GM19395 (cell line): ENCODE data around the gene PRKAR2A.
A peak's percentile ranks its signal among the peaks of the same experiment; 100 is the strongest.

Experiments used
- ATAC-seq: cut with Tn5 transposase; IDR thresholded peaks from one replicate; pipeline ENCODE4 v1.9.1; 2021; ENCODE audit warnings: mild to moderate bottlenecking, moderate library complexity; ENCODE audit not compliant: unreplicated experiment

The PRKAR2A gene

DNA sequence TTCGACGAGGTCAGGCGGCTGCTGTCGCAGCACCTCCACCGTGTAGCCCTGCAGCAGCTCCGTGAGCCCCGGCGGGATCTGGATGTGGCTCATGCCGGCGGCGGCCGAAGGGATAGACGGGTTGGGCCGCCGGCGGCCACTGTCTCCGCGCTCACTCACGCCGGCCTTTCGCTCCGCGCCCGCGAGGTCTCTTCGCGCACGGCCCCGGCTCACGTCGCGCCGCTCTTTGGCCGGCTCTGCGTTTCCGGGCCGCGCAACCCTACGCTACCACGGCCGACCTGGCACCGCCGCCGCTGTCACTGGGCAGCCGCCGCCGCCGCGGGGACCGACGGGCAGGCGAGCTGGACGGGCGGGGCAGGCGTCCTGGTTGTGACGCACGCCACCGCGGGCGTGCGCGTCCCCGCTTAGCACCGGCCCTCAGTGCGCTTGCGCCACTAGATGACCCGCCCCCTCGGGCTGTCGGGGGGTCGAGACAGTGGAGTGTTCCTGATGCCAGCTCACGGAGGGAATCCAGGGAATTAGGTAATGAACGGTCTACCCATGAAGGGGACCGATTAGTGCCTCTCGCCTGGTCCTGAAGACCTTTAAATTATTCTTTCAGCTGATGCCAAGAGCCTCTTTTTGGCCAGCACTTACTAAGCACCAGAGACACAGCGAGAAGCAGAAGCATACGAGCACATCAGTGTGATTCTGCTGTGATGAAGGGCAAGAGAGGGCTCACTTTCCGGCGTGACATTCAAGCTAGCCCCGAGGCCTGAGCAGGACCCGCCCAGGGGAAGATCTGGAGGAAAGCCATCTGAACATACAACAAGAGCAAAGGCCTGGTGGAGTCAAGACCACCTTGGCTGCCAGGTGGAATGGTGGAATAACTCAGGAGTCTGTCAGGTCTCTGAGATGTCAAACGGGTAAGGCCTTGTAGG lies at the start of gene PRKAR2A:
PRKAR2A (minus strand) TSS at position 371 of the 920 bp plus-strand sequence; CDS start at position 93, 278 bp downstream.
- ATAC-seq: peak; percentile 78

DNA sequence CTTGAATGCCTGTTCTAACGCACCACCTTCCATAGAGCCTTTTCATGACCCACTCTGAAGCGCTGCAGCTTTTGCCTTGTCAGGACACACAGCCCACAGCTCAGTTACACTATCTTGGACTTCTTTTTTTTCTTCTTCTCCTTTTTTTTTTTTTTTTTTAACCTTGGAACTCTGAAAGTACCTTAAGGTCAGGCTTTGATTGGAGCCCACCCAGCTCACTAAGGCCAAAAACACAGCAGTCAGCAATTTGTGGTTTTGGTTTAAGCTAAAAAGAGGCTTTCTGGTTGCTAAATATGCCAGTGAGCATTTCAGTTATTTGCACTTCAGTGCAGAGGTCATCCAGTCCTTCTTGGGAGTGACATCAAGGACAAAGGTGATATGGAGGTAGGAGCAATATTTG lies 49.3 kb upstream of the PRKAR2A start:
- ATAC-seq: no peak

DNA sequence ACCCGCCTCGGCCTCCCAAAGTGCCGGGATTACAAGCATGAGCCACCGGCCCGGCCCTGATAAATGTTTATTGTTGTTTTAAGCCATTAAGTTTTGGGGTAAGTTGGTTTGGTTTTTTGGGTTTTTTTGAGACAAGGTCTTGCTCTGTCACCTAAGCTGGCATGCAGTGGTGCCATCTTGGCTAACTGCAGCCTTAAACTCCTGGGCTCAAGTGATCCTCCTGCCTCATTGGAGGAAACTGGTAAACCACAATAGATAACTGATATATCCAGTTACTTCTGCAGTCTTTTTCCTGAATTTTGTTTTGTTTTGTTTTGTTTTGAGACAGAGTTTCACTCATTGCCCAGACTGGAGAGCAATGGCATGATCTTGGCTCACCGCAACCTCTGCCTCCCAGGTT lies 46.8 kb upstream of the PRKAR2A start:
- no peak for ATAC-seq

DNA sequence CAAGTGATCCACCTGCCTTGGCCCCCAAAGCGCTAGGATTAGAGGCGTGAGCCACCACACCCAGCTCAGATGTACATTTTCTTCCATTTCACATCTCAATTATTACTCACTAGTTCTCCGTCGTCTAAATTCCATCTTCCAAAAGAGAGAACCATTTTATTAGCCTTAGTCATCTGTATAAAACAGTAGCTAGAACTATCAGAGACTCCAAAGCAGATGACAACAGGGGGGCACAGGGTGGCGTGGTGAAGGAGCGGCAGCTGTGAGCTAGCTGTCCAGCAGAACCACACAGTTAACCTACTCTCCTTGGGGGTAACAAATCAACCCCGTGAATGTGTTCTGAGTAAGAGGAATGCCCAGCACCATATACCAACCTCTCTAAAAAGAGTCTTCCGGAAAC lies 43.9 kb upstream of the PRKAR2A start:
- no peak for ATAC-seq

DNA sequence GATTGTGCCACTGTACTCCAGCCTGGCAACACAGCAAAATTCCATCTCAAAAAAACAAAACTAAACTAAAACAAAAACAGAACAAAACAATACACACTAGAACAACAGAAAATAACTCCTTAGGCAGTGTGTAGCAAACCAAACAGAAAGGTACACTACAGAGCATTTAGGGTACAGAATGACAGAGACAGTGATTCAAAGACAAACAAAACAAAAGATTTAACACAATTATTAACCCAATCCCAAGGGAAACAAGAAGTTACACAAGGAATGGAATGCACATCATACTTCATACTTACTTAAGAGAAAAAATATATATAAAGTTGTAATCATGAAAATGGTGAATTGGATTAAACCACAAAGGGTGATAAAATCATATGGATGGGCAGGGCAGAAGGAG lies 38.1 kb upstream of the PRKAR2A start:
- no peak for ATAC-seq

DNA sequence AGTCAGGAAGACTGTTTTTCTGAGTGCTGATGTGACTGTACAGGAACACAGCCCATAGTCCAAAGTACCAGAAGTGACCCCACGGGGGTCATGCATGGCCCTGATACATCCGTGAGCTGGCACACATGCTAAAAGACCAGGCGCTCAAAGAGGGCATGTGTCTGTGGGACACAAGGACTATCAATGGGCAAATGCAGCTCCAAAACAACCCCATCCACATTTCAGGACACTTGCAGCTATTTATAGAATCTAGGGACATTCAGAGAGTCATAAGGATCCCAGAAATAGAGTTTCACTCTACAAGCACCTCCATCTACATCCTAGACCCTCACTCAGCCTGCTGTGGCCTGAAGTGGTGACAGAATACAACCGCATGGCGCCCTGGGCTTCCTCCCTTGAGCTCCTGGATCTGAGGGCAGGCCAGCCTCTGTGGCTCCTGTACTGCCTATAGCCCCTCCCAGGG lies 34.0 kb upstream of the PRKAR2A start:
- no peak for ATAC-seq

DNA sequence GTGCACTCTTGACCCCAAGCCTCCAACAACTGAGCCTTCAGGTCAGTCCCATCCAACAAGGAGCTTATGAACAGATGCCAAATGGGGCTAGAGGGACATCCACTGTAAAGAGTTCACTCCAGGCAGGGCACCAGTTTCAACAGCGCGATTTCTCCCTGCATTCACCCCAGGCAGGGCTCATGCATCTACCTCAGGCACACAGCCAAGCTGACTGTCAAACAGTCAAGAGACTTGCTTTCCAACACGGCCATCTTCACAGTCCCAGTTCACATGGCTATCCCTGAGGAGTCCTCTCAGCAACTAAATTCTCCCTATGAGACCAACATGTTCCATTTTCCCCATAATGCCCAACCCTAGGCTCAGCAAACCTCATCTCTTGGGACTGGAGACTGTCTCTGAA lies 33.3 kb upstream of the PRKAR2A start:
- no peak for ATAC-seq

DNA sequence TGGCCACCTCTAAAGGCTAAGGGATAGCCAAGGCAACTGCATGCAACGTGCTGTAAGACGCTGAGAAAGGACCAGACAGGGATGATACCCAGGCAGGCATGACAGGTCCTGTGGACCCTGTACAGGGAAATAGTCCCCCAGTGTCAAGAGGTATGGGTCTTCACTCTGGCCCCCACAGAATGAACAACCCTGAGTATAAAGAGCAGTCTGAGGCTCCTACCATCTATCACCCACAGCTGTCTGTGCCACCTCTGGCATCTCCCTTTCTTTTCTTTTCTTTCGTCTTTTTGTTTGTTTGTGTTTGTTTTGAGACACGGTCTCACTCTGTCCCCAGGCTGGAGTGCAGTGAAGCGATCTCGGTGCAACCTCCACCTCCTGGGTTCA lies 32.3 kb upstream of the PRKAR2A start:
- no peak for ATAC-seq

DNA sequence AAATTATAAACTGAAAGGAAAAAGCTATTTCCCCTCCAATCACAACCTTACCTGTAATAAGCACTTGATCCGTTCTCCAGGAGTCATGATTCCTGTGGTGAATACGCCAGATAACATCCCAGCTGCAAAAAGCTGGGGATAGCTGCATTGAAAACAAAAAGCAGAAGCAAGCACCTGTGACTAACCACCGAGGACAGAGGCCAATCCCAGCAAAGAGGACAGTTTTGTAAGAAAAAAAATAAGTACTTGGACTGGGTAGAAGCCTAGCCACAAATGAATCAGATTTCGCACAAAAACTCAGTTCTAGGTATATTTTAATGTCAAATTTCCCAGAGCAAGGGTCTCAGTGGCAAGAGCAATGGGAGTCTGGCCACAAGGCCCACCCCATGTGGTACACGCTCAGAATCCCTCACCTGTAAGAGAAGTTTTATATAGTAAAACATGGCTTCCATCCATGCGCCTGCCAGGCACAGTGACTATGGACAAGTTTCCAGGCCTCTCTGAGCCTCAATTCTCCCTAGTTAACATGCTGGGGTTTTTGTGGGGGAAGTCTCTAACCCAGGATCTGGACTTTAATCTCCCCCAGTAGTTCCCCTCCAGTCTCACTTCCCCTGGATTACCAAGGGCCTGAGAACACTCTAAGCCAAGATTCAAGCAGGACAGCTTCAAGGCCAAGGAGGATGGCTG lies 31.8 kb upstream of the PRKAR2A start:
- no peak for ATAC-seq

DNA sequence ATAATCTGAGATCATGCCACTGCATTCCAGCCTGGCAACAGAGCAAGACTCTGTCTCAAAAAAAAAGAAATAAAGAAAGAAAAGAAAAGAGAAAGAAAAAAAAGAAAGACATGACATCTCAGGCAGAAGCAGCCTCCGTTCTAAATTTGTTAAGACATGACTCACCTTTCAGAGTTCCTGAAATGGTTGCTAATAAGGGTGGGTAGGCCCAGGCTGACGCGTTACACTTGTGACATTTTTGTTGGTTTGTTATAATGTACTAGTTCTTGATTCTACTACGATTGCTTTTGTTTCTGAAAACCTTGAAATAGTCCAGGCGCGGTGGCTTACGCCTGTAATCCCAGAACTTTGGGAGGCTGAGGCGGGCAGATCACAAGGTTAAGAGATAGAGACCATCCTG lies 30.0 kb upstream of the PRKAR2A start:
- ATAC-seq: no peak

DNA sequence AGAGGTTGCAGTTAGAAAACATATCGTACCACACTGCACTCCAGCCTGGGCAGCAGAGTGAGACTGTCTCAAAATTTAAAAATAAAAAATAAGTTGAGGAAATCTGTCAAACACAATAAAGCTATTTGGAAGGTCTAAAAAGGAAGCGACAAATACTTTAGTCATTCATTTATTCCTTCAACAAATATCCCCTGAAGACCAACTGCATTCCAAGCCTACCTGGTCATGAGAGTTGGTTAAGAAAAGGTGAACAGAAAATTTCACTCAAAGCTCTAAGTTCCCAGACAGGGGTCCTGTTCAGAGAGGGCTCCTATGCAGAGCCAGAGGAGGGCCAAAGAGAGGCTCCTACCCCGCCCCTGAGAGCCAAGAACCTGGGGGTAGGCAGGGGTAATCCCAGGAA lies 15.4 kb upstream of the PRKAR2A start:
- ATAC-seq: no peak

DNA sequence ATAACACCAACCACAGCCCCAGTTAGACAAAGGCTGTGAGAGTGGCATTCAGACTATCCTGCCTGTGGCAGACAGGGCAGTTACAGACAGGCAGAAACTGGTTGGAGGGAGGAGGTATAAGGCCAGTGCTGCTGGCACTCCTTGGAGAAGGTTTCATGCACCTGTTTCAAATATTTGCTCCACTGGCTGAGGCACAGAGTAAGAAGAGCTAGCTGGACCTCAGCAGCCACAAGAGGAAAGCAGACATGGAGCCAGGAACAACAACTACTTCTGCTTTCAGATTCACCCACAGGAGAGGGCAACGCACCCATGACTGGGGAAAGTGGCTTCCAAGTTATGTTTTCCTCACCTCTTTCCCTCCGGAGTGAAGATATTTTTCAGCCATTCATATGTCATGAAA lies 11.5 kb upstream of the PRKAR2A start:
- ATAC-seq: no peak

DNA sequence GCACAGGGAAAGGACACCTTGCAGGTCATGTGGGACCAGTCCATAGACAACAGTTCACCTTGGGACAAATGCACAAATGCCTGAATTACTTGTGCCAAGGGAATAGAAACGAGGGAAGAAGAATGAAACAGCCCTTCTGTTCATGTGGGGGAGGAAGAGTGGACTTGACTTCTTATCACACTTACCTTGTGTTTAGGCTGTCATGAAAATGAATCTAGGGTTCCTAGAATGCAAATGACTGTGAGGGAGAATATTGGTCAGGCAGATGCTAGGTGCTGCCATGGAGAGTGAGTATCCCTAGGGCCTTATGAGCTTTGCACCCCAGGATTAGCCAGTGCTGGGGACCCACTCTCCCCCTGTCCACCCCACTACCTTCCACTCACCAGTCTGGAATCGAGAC lies 11.0 kb upstream of the PRKAR2A start:
- no peak for ATAC-seq

DNA sequence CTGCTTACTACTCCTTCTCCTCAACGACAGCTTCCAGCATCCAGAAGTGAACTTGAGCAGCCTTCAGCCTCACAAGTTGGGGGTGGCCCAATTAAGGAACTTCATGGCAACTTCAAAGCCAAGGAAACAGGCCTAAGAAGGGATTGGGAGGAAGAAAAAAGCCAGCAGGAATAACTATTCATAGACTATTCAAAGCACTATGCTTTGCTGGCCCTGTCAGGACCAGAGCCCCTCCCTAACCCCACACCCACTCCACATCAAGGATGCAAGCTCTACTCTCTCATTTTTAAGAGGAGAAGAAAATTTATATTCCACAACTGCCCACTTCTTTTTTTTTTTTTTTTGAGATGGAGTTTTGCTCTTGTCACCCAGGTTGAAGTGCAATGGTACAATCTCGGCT lies 10.0 kb upstream of the PRKAR2A start:
- ATAC-seq: no peak

DNA sequence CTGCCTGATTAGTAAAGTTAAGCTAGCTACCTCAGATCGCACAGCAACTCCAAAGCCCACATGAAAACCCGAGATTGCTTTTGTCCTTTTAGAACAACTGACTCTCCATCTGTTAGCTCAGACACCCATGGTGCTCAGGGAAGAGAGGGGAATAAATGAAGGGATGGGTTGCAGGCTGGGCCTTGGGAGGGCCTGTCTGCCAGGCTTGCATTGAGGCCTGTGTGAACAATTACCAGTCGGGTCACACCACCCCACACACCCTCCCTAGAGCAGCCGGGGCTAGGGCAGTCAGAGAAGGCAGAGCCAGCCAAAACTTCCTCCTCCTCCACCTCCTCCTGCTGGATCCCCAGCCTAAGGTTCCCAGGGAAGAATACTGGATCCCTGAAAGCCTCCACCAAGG lies 8.8 kb upstream of the PRKAR2A start:
- no peak for ATAC-seq

DNA sequence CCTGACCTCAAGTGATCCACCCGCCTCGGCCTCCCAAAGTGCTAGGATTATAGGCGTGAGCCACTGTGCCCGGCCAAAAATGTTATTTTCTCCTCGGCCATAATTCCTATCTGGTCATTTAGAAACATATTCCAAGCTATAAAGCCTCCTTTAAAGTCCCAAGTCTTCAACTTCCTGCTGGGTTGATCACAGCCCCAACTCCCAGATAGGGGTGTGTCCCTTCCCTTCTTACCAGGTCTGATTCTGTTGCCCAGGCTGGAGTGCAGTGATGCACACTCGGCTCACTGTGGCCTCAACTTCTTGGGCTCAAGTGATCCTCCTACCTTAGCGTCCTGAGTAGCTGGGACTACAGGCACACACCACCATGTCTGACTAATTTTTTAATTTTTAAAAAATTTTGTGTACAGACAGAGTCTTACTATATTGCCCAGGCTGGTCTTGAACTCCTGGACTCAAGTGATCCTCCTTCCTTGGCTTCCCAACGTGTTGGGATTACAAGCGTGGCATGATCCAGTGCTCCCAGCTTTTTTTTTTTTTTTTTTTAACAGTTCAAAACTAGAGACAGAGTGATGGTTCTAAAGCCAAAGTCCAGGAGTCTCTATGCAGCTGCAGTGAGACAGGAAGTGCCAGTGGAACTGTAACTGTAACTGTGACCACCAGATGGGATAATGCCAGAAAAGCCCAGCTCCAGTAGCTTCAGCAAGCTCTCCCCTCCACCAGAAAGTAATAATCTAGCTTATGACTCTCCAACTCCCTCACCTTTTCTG lies 8.2 kb upstream of the PRKAR2A start:
- no peak for ATAC-seq

DNA sequence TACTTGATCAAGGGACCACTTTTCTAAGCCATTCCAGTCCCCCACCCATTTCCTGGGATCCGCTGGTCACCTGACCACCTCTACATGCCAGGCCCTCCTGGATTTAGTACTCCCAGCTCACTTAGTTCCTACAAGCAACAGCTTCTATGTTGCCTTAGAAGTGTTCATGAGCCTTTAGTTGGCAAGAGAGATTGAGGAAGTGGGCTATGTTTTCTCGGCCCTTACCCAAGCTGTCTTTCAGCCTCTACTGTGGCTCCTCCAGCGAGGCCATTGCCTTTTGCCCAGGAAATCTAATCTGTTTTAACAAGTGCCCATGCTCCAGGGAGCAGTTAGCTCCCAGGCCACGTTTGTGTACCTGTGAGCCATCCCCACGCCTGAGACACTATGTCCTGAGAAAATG lies 4.5 kb upstream of the PRKAR2A start:
- ATAC-seq: no peak

DNA sequence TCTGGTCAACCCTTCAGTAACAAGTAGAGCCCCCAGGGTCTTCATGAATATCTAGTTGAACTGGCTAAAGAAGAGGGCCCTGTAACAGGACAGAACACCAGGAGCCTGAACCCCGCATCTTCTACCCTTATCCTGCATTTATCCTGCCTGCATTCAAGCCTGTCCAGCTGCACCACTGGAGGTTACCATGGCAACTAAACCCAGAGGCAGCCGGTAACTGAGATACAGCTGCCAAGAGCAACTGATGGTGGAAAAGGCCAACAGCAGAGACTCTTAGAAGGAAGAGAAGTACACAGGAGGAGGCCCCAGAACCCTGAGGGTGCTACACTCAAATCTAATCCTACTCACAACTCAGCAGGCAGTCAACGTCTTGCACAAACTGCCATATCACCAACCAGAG lies 3.7 kb upstream of the PRKAR2A start:
- ATAC-seq: no peak

DNA sequence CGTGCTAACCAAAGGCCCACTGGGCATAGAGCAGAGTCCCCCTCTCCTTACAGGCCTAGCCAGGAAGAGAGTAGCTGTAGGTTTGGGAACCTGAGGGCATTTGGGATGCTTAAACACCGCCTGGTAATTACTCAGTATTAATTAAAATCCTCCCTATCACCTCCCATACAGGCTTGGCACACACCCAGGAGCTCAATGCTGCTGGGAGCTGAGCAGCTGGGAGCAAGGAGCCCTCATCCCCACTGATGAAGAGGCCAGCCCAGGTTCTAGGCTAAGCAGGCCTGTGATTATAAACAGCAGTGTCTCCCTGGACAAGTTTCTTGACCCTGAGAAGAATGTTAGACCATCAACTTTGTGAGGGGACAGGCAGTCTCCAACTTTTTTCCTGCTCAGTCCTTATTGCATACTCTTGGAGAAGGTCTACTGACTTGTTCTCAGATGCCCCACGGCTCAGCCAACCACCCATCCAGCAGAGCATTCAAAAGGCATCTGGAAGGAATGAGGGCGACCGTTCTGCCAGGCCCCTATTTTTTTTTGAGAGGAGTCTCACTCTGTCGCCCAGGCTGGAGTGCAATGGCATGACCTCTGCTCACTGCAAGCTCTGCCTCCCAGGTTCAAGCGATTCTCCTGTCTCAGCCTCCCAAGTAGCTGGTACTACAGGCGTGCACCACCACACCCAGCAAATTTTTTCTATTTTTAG lies 1.3 kb upstream of the PRKAR2A start:
- no peak for ATAC-seq

DNA sequence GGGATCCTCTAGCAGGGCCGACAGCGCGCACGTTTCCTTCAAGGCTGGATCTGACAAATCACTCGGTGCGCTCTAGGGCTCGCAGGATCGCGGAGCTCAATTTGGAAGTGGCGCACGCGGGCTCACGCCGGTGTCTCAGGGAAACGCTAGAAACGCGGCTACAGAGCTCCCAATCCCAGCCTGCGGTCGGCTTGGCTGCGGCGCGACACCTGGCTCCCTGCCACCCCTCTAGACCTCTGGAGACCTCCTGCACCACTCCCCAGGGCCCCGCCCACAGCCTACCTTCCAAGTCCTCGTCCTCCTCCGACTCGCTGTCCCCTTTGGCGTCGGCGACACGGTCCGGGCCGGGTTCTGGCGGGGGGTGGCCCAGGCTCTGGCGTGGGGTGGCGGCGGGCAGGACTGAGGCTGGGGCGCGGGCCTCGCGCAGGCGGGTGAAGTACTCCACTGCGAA lies 596 bp downstream of the PRKAR2A start:
- ATAC-seq: no peak

DNA sequence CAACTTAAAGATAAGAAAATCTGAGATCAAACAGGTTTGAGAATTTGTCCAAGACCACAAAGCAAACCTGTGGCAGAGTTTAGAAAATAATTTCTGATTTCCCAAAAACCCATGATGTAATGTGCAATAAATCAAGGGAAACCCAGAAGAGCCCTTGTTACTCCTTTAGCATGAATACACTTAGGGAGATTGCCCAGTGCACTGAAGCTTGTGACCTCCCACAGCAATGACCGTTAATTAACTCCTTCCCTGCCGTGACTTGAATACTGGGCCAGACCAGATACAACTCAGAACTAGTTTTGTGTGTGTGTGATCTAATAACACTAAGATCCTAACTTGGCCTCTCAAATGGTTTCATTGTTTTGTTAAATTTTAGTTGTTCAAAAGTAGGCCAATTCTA lies 2.5 kb downstream of the PRKAR2A start:
- ATAC-seq: no peak
